ENCODE data around the gene GPR146.

GPR146 gene

DNA sequence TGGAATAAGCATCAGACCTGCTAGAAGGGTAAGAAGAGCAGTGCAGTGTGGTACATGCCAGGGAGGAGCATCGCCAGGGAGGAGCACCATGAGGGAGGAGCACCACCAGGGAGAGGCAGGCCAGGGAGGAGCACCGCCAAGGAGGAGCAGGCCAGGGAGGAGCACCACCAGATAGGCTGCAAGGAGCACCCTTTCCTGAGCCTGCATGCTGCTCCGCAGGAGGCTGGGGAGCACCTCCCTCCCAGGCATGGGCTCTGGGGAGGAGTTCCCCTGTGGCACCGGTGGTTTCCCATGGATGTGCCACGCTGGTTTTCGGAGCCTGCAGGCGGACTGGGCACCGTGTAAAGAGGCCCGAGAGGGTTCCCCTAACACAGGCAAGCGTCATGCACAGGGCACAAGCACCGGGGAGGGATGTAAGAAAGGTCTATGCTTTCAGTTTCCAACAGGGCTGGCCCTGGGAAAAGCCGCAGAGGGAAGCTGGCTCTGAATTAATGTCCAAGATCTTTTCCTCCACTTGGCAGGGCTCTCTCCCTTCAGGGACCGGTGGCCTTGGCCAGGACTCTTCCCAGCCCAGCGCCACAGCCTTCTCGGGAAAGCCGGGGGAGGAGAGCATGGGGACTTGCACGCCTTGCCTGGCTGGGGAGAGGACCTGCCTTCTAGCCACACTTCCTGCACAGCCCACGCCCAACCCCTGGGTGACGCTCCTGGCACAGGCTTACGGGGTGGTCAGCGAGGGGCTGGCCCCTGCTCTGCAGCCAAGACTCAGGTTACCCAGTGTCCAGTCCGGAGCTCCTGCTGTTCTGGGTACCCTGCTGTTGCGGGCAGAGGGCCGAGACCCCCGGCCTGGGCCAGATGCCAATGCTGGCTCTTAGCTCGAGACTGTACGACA is 32.1 kb downstream of the GPR146 start:
- Histone ChIP-seq H3K4me2 (ENCODE audit: low read length, poor library complexity, severe bottlenecking) (no peak overlapping the region), H2AK5ac (ENCODE audit: low read length, severe bottlenecking) (no peak overlapping the region), H3K9me3 (ENCODE audit: control insufficient read depth, low read length) (no peaks in the 10 kb centered on the region), H3K14ac (ENCODE audit: low read length in 2 of 2) (peak overlapping the region in 1 of 2 experiments; percentile 35), H3K27ac (ENCODE audit: low read length, poor library complexity, severe bottlenecking) (no peak overlapping the region), H3K23ac (ENCODE audit: low read length in 2 of 2) (no peak overlapping the region), H3K4ac (ENCODE audit: low read depth in 1 of 2, low read length in 2 of 2) (no peak overlapping the region), H3K27me3 (ENCODE audit: control insufficient read depth in 1 of 2, insufficient read depth in 1 of 2, low read length in 2 of 2) (no peaks in the 10 kb centered on the region), H3K4me1 (ENCODE audit: control insufficient read depth, insufficient read depth, low read depth, low read length) (peaks cover 12% of the 10 kb centered on the region), H2BK15ac (ENCODE audit: low read depth, poor library complexity, severe bottlenecking) (no peak overlapping the region), H2BK5ac (ENCODE audit: low read depth, low read length, poor library complexity, severe bottlenecking) (no peak overlapping the region), H2BK12ac (ENCODE audit: low read length in 2 of 2) (no peak overlapping the region), H4K8ac (ENCODE audit: low read length) (no peak overlapping the region), H3K79me1 (replicated peaks; ENCODE audit: low read length, poor library complexity, severe bottlenecking) (peaks cover 56% of the 10 kb centered on the region), H3K18ac (ENCODE audit: low read depth in 1 of 2, low read length in 2 of 2) (no peak overlapping the region), H2AFZ (ENCODE audit: low read depth, low read length) (no peak overlapping the region), H4K91ac (ENCODE audit: low read length) (no peak overlapping the region), H3K9ac (ENCODE audit: low read length) (peak overlapping the region; percentile 74), H2BK120ac (ENCODE audit: low read depth, low read length) (no peak overlapping the region), H3K36me3 (ENCODE audit: control insufficient read depth in 1 of 2, insufficient read depth in 2 of 2, low read depth in 1 of 2, low read length in 2 of 2) (peaks cover 0 to 26% of the 10 kb centered on the region in 2 experiments), H3K4me3 (ENCODE audit: insufficient read depth in 1 of 2, low read depth in 1 of 2, low read length in 2 of 2) (peak overlapping the region in 1 of 2 experiments; percentile 76)
- no peak for DNase-seq
- 94% methylated on average over 27 of the region's 27 CpGs for WGBS

DNA sequence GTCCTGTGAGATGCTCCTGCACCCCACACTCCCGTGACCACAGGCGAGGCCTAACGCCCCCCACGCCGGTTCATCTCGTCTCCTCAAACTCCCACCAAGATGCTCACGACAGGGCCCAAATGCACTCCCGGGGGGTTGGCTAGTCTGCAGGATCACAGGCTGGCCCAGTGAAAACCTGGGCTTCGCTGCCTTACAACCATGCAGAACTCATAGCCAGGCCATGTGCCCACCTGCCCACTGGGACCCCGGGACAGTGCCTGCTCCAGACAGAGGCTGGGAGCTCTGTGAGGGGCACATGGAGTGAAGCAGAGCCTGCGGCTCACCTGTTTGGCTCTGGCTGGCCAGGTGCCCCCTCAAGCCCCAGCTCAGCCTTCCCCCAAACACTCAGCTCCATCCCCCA is 34.2 kb downstream of the GPR146 start:
- H3K79me1 ChIP-seq (replicated peaks; ENCODE audit: low read length, poor library complexity, severe bottlenecking) = peaks cover 55% of the 10 kb centered on the region
- DNase-seq = no peak
- H3K9me3 ChIP-seq (ENCODE audit: control insufficient read depth, low read length) = no peaks in the 10 kb centered on the region
- no peak overlapping the region for H2AFZ ChIP-seq (ENCODE audit: low read depth, low read length)
- H3K27me3 ChIP-seq (ENCODE audit: control insufficient read depth in 1 of 2, insufficient read depth in 1 of 2, low read length in 2 of 2) = no peaks in the 10 kb centered on the region
- H2BK15ac ChIP-seq (ENCODE audit: low read depth, poor library complexity, severe bottlenecking) = no peak overlapping the region
- H2AK5ac ChIP-seq (ENCODE audit: low read length, severe bottlenecking) = no peak overlapping the region
- H4K91ac ChIP-seq (ENCODE audit: low read length) = no peak overlapping the region
- no peak overlapping the region for H2BK120ac ChIP-seq (ENCODE audit: low read depth, low read length)
- peaks cover 0 to 28% of the 10 kb centered on the region in 2 experiments for H3K36me3 ChIP-seq (ENCODE audit: control insufficient read depth in 1 of 2, insufficient read depth in 2 of 2, low read depth in 1 of 2, low read length in 2 of 2)
- H4K8ac ChIP-seq (ENCODE audit: low read length) = no peak overlapping the region
- no peak overlapping the region for H3K23ac ChIP-seq (ENCODE audit: low read length in 2 of 2)
- H3K14ac ChIP-seq (ENCODE audit: low read length in 2 of 2) = no peak overlapping the region
- no peak overlapping the region for H3K18ac ChIP-seq (ENCODE audit: low read depth in 1 of 2, low read length in 2 of 2)
- 92% methylated on average over 11 of the region's 11 CpGs for WGBS
- H2BK5ac ChIP-seq (ENCODE audit: low read depth, low read length, poor library complexity, severe bottlenecking) = no peak overlapping the region
- H3K4me2 ChIP-seq (ENCODE audit: low read length, poor library complexity, severe bottlenecking) = no peak overlapping the region
- no peak overlapping the region for H3K27ac ChIP-seq (ENCODE audit: low read length, poor library complexity, severe bottlenecking)
- H3K4me1 ChIP-seq (ENCODE audit: control insufficient read depth, insufficient read depth, low read depth, low read length) = peaks cover 20% of the 10 kb centered on the region
- no peak overlapping the region for H3K4me3 ChIP-seq (ENCODE audit: insufficient read depth in 1 of 2, low read depth in 1 of 2, low read length in 2 of 2)
- no peak overlapping the region for H3K9ac ChIP-seq (ENCODE audit: low read length)
- no peak overlapping the region for H2BK12ac ChIP-seq (ENCODE audit: low read length in 2 of 2)
- no peak overlapping the region for H3K4ac ChIP-seq (ENCODE audit: low read depth in 1 of 2, low read length in 2 of 2)

DNA sequence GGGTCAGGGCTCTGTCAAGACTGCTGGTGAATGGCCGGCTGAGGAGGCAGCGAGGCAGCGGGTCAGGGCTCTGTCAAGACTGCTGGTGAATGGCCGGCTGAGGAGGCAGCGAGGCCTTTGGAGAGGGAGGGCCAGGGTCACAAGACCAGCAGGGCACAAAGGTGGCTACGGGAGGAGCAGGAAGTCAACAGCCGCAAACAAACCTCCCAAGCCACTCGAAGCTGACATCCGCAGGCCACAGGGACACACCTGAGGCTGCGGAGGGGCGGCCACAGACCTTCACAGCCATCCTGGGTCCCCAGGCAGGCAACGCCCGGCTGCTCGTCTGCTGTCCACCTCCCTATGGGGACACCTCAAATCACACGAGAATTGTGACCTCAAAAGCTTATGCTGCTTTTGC is 34.6 kb downstream of the GPR146 start:
- Histone ChIP-seq H3K79me1 (replicated peaks; ENCODE audit: low read length, poor library complexity, severe bottlenecking) (peaks cover 58% of the 10 kb centered on the region), H2BK12ac (ENCODE audit: low read length in 2 of 2) (no peak overlapping the region), H2BK120ac (ENCODE audit: low read depth, low read length) (no peak overlapping the region), H3K27ac (ENCODE audit: low read length, poor library complexity, severe bottlenecking) (no peak overlapping the region), H3K27me3 (ENCODE audit: control insufficient read depth in 1 of 2, insufficient read depth in 1 of 2, low read length in 2 of 2) (no peaks in the 10 kb centered on the region), H3K23ac (ENCODE audit: low read length in 2 of 2) (no peak overlapping the region), H3K9ac (ENCODE audit: low read length) (no peak overlapping the region), H2BK5ac (ENCODE audit: low read depth, low read length, poor library complexity, severe bottlenecking) (no peak overlapping the region), H3K4me3 (ENCODE audit: insufficient read depth in 1 of 2, low read depth in 1 of 2, low read length in 2 of 2) (no peak overlapping the region), H4K91ac (ENCODE audit: low read length) (no peak overlapping the region), H4K8ac (ENCODE audit: low read length) (no peak overlapping the region), H3K4me1 (ENCODE audit: control insufficient read depth, insufficient read depth, low read depth, low read length) (peaks cover 20% of the 10 kb centered on the region), H3K4ac (ENCODE audit: low read depth in 1 of 2, low read length in 2 of 2) (no peak overlapping the region), H3K18ac (ENCODE audit: low read depth in 1 of 2, low read length in 2 of 2) (no peak overlapping the region), H3K36me3 (ENCODE audit: control insufficient read depth in 1 of 2, insufficient read depth in 2 of 2, low read depth in 1 of 2, low read length in 2 of 2) (peaks cover 0 to 31% of the 10 kb centered on the region in 2 experiments), H3K14ac (ENCODE audit: low read length in 2 of 2) (peak overlapping the region in 1 of 2 experiments; percentile 9), H3K9me3 (ENCODE audit: control insufficient read depth, low read length) (no peaks in the 10 kb centered on the region), H3K4me2 (ENCODE audit: low read length, poor library complexity, severe bottlenecking) (no peak overlapping the region), H2BK15ac (ENCODE audit: low read depth, poor library complexity, severe bottlenecking) (no peak overlapping the region), H2AK5ac (ENCODE audit: low read length, severe bottlenecking) (no peak overlapping the region), H2AFZ (ENCODE audit: low read depth, low read length) (no peak overlapping the region)
- 89% methylated on average over 15 of the region's 15 CpGs for WGBS
- DNase-seq = no peak

DNA sequence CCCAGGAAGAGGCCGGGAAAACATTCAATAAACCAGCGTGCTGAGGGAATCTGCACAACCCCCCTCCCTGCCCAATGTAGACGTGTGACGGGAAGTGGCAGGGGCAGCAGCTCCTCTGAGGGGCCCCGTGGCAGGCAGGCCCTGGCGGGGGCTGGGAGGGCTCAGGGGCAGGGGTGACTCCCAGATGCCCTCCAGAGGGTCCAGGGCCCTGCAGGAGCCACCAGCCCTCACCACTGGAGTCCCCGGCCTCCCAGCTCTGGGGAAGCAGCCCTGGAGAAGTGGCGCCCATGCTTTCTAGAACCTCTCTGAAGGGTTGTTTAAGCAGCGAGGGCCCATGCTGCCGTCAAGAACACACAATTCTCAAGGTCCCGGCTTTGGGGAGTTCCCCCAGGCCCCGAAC is 35.2 kb downstream of the GPR146 start:
- no peak overlapping the region for H2AK5ac ChIP-seq (ENCODE audit: low read length, severe bottlenecking)
- no peak overlapping the region for H3K4ac ChIP-seq (ENCODE audit: low read depth in 1 of 2, low read length in 2 of 2)
- 83% methylated on average over 12 of the region's 12 CpGs for WGBS
- H3K4me2 ChIP-seq (ENCODE audit: low read length, poor library complexity, severe bottlenecking) = no peak overlapping the region
- no peak overlapping the region for H3K9ac ChIP-seq (ENCODE audit: low read length)
- no peaks in the 10 kb centered on the region for H3K27me3 ChIP-seq (ENCODE audit: control insufficient read depth in 1 of 2, insufficient read depth in 1 of 2, low read length in 2 of 2)
- no peak for DNase-seq
- no peak overlapping the region for H3K23ac ChIP-seq (ENCODE audit: low read length in 2 of 2)
- H2AFZ ChIP-seq (ENCODE audit: low read depth, low read length) = no peak overlapping the region
- no peak overlapping the region for H3K18ac ChIP-seq (ENCODE audit: low read depth in 1 of 2, low read length in 2 of 2)
- H2BK12ac ChIP-seq (ENCODE audit: low read length in 2 of 2) = no peak overlapping the region
- H3K4me3 ChIP-seq (ENCODE audit: insufficient read depth in 1 of 2, low read depth in 1 of 2, low read length in 2 of 2) = no peak overlapping the region
- peaks cover 59% of the 10 kb centered on the region for H3K79me1 ChIP-seq (replicated peaks; ENCODE audit: low read length, poor library complexity, severe bottlenecking)
- no peak overlapping the region for H4K91ac ChIP-seq (ENCODE audit: low read length)
- no peak overlapping the region for H2BK15ac ChIP-seq (ENCODE audit: low read depth, poor library complexity, severe bottlenecking)
- no peak overlapping the region for H3K14ac ChIP-seq (ENCODE audit: low read length in 2 of 2)
- H2BK5ac ChIP-seq (ENCODE audit: low read depth, low read length, poor library complexity, severe bottlenecking) = no peak overlapping the region
- no peak overlapping the region for H2BK120ac ChIP-seq (ENCODE audit: low read depth, low read length)
- peaks cover 0 to 34% of the 10 kb centered on the region in 2 experiments for H3K36me3 ChIP-seq (ENCODE audit: control insufficient read depth in 1 of 2, insufficient read depth in 2 of 2, low read depth in 1 of 2, low read length in 2 of 2)
- no peaks in the 10 kb centered on the region for H3K9me3 ChIP-seq (ENCODE audit: control insufficient read depth, low read length)
- peaks cover 20% of the 10 kb centered on the region for H3K4me1 ChIP-seq (ENCODE audit: control insufficient read depth, insufficient read depth, low read depth, low read length)
- H3K27ac ChIP-seq (ENCODE audit: low read length, poor library complexity, severe bottlenecking) = no peak overlapping the region
- no peak overlapping the region for H4K8ac ChIP-seq (ENCODE audit: low read length)
